CD4-positive, CD25-positive, alpha-beta regulatory T cell (primary cell): ENCODE data around the gene MID1. TPM values are rescaled to one million over a fixed set of nuclear protein-coding genes. Genes with fewer than 3 reads are reported as not detected.
A peak's percentile ranks its signal among the peaks of the same experiment; 100 is the strongest.

Experiments used
- ATAC-seq, 2 donors: fragments of 150-1000 bp; cut with Tn5 transposase; one replicate each; pipeline ENCODE4 v1.10.0; 2021; ENCODE audit warnings: low read depth in 2 of 2, moderate number of reproducible peaks in 2 of 2, moderate library complexity in 1 of 2
- DNase-seq, 3 donors: peaks; one replicate each; pipeline versions ENCODE4 v3.0.0 to v3.0.0-alpha.2; 2012 to 2022; ENCODE audit warnings: mixed read lengths in 1 of 3
- H3K27ac ChIP-seq: one replicate; pipeline ENCODE4 v1.7.0; 2013; ENCODE audit warnings: mild to moderate bottlenecking, low read length; ENCODE audit not compliant: insufficient read depth, poor library complexity, severe bottlenecking
- H3K27me3 ChIP-seq: one replicate; pipeline ENCODE4 v1.7.0; 2013; ENCODE audit warnings: low read length; ENCODE audit not compliant: control insufficient read depth, insufficient read depth
- H3K36me3 ChIP-seq: one replicate; pipeline ENCODE4 v1.7.0; 2013; ENCODE audit warnings: mild to moderate bottlenecking, low read length, moderate library complexity; ENCODE audit not compliant: control insufficient read depth, insufficient read depth
- H3K4me1 ChIP-seq: 2 replicates; pipeline ENCODE4 v1.7.0; 2013; ENCODE audit warnings: mild to moderate bottlenecking, low read length; ENCODE audit not compliant: insufficient read depth, control insufficient read depth, poor library complexity, severe bottlenecking
- H3K4me3 ChIP-seq: one replicate; pipeline ENCODE4 v1.7.0; 2013; ENCODE audit warnings: low read depth, mild to moderate bottlenecking, low read length, moderate library complexity
- H3K9me3 ChIP-seq, 2 experiments: 1 replicate in 1 of 2; 2 replicates in 1 of 2; pipeline ENCODE4 v1.7.0; 2013; ENCODE audit warnings: low read length in 2 of 2, mild to moderate bottlenecking in 1 of 2, moderate library complexity in 1 of 2; ENCODE audit not compliant: control insufficient read depth in 2 of 2
- H3K27ac Mint-ChIP-seq, 3 donors: one replicate each; pipeline ENCODE4 v1.8.0; 2020 to 2022; ENCODE audit warnings: mild to moderate bottlenecking in 3 of 3, mixed read lengths in 3 of 3, moderate library complexity in 2 of 3
- H3K27me3 Mint-ChIP-seq: one replicate; pipeline ENCODE4 v1.8.0; 2022; ENCODE audit warnings: mild to moderate bottlenecking, mixed read lengths
- H3K36me3 Mint-ChIP-seq: one replicate; pipeline ENCODE4 v1.8.0; 2020; ENCODE audit warnings: mixed read lengths
- H3K4me1 Mint-ChIP-seq, 4 donors: one replicate each; pipeline ENCODE4 v1.8.0; 2020 to 2022; ENCODE audit warnings: mixed read lengths in 4 of 4, mild to moderate bottlenecking in 1 of 4
- H3K4me3 Mint-ChIP-seq, 4 donors: one replicate each; pipeline ENCODE4 v1.8.0; 2020 to 2022; ENCODE audit warnings: mild to moderate bottlenecking in 4 of 4, mixed read lengths in 4 of 4, moderate library complexity in 3 of 4
- H3K9me3 Mint-ChIP-seq, 7 donors: one replicate each; pipeline ENCODE4 v1.8.0; 2020 to 2022; ENCODE audit warnings: mixed read lengths in 7 of 7, mild to moderate bottlenecking in 3 of 7, moderate library complexity in 2 of 7
- polyA plus RNA-seq, 4 donors: library from polyadenylated mRNA; unstranded; fragments of 300-500 nt; fragmentation: Illumina TruSeq; gene quantifications; one replicate each; pipeline ENCODE4 v1.2.3, GENCODE V29; 2021
- total RNA-seq: library from RNA; stranded (reverse); gene quantifications from one replicate; pipeline ENCODE4 v1.2.3, GENCODE V29; 2022

Gene MID1
- total RNA-seq (not detected), polyA plus RNA-seq (not detected)

GRCh38 chrX:10620121-10620699 is at the start of gene MID1:
Gene MID1, minus strand, starts transcription at chrX:10620585. Its CDS starts 53,038 bp downstream, at chrX:10567547.
- Mint-ChIP-seq H3K4me1 (peaks cover 0 to 6% (median 1%) of the 10 kb centered on the region in 4 donors), H3K4me3 (peak within 1 kb of the TSS in 2 of 4 donors; percentile 39 to 59), H3K27ac (no peak within 1 kb of the TSS), H3K27me3 (peaks cover 22% of the 10 kb centered on the region), H3K36me3 (no peaks in the 10 kb centered on the region), H3K9me3 (no peaks in the 10 kb centered on the region)
- DNase-seq (peak in 1 of 3 donors; percentile 10), ATAC-seq (no peak)
- H3K4me1 ChIP-seq = no peaks in the 10 kb centered on the region
- peaks cover 5% of the 10 kb centered on the region for H3K27me3 ChIP-seq
- no peaks in the 10 kb centered on the region for H3K9me3 ChIP-seq
- H3K36me3 ChIP-seq = no peaks in the 10 kb centered on the region
- no peak within 1 kb of the TSS for H3K4me3 ChIP-seq
- no peak within 1 kb of the TSS for H3K27ac ChIP-seq

- Mint-ChIP-seq H3K27ac (no peak overlapping the region), H3K4me1 (no peaks in the 10 kb centered on the region), H3K36me3 (no peaks in the 10 kb centered on the region), H3K9me3 (peaks cover 0 to 5% (median 0%) of the 10 kb centered on the region in 7 donors), H3K27me3 (no peaks in the 10 kb centered on the region), H3K4me3 (no peak overlapping the region)
- no peak for ATAC-seq
- Histone ChIP-seq H3K27ac (no peak overlapping the region), H3K27me3 (no peaks in the 10 kb centered on the region), H3K9me3 (no peaks in the 10 kb centered on the region), H3K4me3 (no peak overlapping the region), H3K4me1 (no peaks in the 10 kb centered on the region), H3K36me3 (no peaks in the 10 kb centered on the region)
- no peak for DNase-seq
Observed at GRCh38 chrX:10667143-10667542, 46.8 kb upstream of the MID1 start.

GRCh38 chrX:10666102-10666501 is 45.7 kb upstream of the MID1 start:
- no peaks in the 10 kb centered on the region for H3K27me3 ChIP-seq
- H3K9me3 Mint-ChIP-seq = peaks cover 0 to 5% (median 0%) of the 10 kb centered on the region in 7 donors
- no peaks in the 10 kb centered on the region for H3K36me3 ChIP-seq
- no peak overlapping the region for H3K4me3 Mint-ChIP-seq
- no peaks in the 10 kb centered on the region for H3K36me3 Mint-ChIP-seq
- no peak for DNase-seq
- H3K4me1 ChIP-seq = no peaks in the 10 kb centered on the region
- H3K4me3 ChIP-seq = no peak overlapping the region
- no peak overlapping the region for H3K27ac ChIP-seq
- H3K9me3 ChIP-seq = no peaks in the 10 kb centered on the region
- H3K27ac Mint-ChIP-seq = no peak overlapping the region
- no peak for ATAC-seq
- no peaks in the 10 kb centered on the region for H3K27me3 Mint-ChIP-seq
- no peaks in the 10 kb centered on the region for H3K4me1 Mint-ChIP-seq

GRCh38 chrX:10665681-10666080 is 45.3 kb upstream of the MID1 start:
- Histone ChIP-seq H3K36me3 (no peaks in the 10 kb centered on the region), H3K4me1 (no peaks in the 10 kb centered on the region), H3K27ac (no peak overlapping the region), H3K4me3 (no peak overlapping the region), H3K9me3 (no peaks in the 10 kb centered on the region), H3K27me3 (no peaks in the 10 kb centered on the region)
- no peaks in the 10 kb centered on the region for H3K27me3 Mint-ChIP-seq
- ATAC-seq (no peak), DNase-seq (no peak)
- no peaks in the 10 kb centered on the region for H3K4me1 Mint-ChIP-seq
- H3K4me3 Mint-ChIP-seq = no peak overlapping the region
- H3K27ac Mint-ChIP-seq = no peak overlapping the region
- H3K9me3 Mint-ChIP-seq = peaks cover 0 to 5% (median 0%) of the 10 kb centered on the region in 7 donors
- no peaks in the 10 kb centered on the region for H3K36me3 Mint-ChIP-seq

- Mint-ChIP-seq H3K9me3 (peaks cover 0 to 5% (median 0%) of the 10 kb centered on the region in 7 donors), H3K27me3 (no peaks in the 10 kb centered on the region), H3K4me3 (no peak overlapping the region), H3K36me3 (no peaks in the 10 kb centered on the region), H3K4me1 (no peaks in the 10 kb centered on the region), H3K27ac (no peak overlapping the region)
- no peak for DNase-seq
- Histone ChIP-seq H3K4me3 (no peak overlapping the region), H3K27me3 (no peaks in the 10 kb centered on the region), H3K27ac (no peak overlapping the region), H3K4me1 (no peaks in the 10 kb centered on the region), H3K36me3 (no peaks in the 10 kb centered on the region), H3K9me3 (no peaks in the 10 kb centered on the region)
- ATAC-seq = no peak
Observed at GRCh38 chrX:10660171-10660570, 39.8 kb upstream of the MID1 start.

GRCh38 chrX:10656214-10656613 is 35.8 kb upstream of the MID1 start:
- Histone ChIP-seq H3K9me3 (no peaks in the 10 kb centered on the region), H3K4me1 (no peaks in the 10 kb centered on the region), H3K27ac (no peak overlapping the region), H3K4me3 (no peak overlapping the region), H3K27me3 (no peaks in the 10 kb centered on the region), H3K36me3 (no peaks in the 10 kb centered on the region)
- H3K4me3 Mint-ChIP-seq = no peak overlapping the region
- no peak overlapping the region for H3K27ac Mint-ChIP-seq
- H3K9me3 Mint-ChIP-seq = peaks cover 0 to 9% (median 0%) of the 10 kb centered on the region in 7 donors
- DNase-seq (no peak), ATAC-seq (no peak)
- H3K4me1 Mint-ChIP-seq = no peaks in the 10 kb centered on the region
- no peaks in the 10 kb centered on the region for H3K36me3 Mint-ChIP-seq
- no peaks in the 10 kb centered on the region for H3K27me3 Mint-ChIP-seq

- Histone ChIP-seq H3K27me3 (no peaks in the 10 kb centered on the region), H3K36me3 (no peaks in the 10 kb centered on the region), H3K27ac (no peak overlapping the region), H3K4me3 (no peak overlapping the region), H3K4me1 (no peaks in the 10 kb centered on the region), H3K9me3 (no peaks in the 10 kb centered on the region)
- Mint-ChIP-seq H3K27ac (no peak overlapping the region), H3K27me3 (no peaks in the 10 kb centered on the region), H3K9me3 (peaks cover 0 to 9% (median 0%) of the 10 kb centered on the region in 7 donors), H3K36me3 (no peaks in the 10 kb centered on the region), H3K4me1 (no peaks in the 10 kb centered on the region), H3K4me3 (no peak overlapping the region)
- no peak for ATAC-seq
- DNase-seq = no peak
Observed at GRCh38 chrX:10654960-10655359, 34.6 kb upstream of the MID1 start.

GRCh38 chrX:10653302-10653701 is 32.9 kb upstream of the MID1 start:
- peaks cover 0 to 9% (median 0%) of the 10 kb centered on the region in 7 donors for H3K9me3 Mint-ChIP-seq
- H3K27ac Mint-ChIP-seq = no peak overlapping the region
- H3K36me3 Mint-ChIP-seq = no peaks in the 10 kb centered on the region
- no peaks in the 10 kb centered on the region for H3K27me3 Mint-ChIP-seq
- no peaks in the 10 kb centered on the region for H3K4me1 Mint-ChIP-seq
- ATAC-seq = no peak
- H3K4me3 Mint-ChIP-seq = no peak overlapping the region
- Histone ChIP-seq H3K36me3 (no peaks in the 10 kb centered on the region), H3K4me1 (no peaks in the 10 kb centered on the region), H3K4me3 (no peak overlapping the region), H3K27me3 (no peaks in the 10 kb centered on the region), H3K27ac (no peak overlapping the region), H3K9me3 (no peaks in the 10 kb centered on the region)
- DNase-seq = no peak
